HTR-8/SVneo (cell line): ENCODE results near the gene CDH6.
A peak's percentile ranks its signal among the peaks of the same experiment; 100 is the strongest.

Experiments used
- DNase-seq: peaks from one replicate; pipeline ENCODE4 v3.0.0; 2011; ENCODE audit warnings: low spot score, mixed read lengths; ENCODE audit not compliant: insufficient read length
- FAIRE-seq: peaks from 2 replicates; lab custom pipeline; 2011; peaks lifted over from hg19 to GRCh38; lab: Jason Lieb, UNC

The CDH6 gene

DNA sequence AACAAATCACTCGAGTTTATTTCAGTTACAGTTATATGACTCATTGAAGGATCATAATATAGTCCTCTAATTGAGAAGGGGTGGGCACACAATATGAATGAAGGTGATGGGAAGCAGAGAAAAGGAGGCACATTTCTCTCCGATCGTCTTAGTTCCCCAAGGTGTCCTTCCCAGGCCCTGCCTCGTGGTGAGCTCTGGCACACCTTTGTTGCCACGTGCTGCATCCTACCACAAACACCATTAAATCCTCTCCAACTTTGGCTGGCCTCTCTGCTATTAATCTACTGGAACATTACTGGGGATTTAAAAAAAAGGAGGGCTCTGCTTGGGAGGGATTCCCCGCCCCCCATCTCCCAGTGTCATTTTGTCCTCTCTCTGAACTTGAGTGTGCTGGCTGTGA is 42.9 kb downstream of the CDH6 start:
- FAIRE-seq: peak; percentile 38

GRCh38 chr5:31237174-31237573 is 43.7 kb downstream of the CDH6 start:
- DNase-seq (no peak), FAIRE-seq (peak; percentile 69)

More for the DNA sequence above, 42.9 kb downstream of the CDH6 start:
- DNase-seq: no peak

DNA sequence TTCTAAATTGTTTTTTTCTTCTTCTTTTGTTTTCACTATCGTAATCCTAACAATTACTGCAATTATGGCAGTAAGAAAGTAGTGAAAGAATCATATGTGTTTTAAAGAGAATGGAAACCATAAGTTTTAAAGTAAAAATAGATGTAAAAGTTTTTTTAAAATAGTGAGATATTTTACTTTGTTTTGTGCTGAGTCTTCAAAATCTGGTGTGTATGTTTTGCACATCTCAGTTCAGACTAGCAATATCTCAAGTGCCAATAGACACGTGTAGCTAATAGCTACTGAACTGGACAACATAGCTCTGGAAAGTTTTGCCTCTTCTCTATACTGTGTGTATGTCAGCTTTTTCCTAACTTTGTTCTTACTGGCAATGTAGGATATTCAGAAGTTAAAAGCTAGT is 45.0 kb downstream of the CDH6 start:
- DNase-seq: no peak
- FAIRE-seq: peak; percentile 36

- FAIRE-seq (peak; percentile 28), DNase-seq (no peak)
Measured at GRCh38 chr5:31244921-31245320, 51.4 kb downstream of the CDH6 start.

GRCh38 chr5:31247381-31247780 is 53.9 kb downstream of the CDH6 start:
- DNase-seq (no peak), FAIRE-seq (no peak)

DNA sequence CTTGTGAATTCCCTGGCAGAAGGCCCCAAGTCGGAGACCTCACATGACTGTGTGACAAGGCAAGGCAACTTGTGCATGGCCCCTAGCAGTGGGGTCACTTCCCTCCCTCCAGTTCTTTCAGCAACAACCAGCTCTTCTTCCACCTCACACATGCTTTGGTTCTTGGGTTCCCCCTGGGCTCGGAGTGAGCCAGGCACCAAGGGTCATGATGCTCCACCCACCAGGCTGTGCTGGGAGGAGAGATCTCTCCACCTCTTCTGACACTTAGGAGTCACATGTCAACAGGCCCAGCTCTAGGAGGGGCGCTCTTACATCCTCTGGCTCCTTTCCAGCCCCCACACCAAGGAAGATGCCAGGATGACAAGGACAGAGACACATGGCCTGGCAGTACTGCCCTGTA is 56.7 kb downstream of the CDH6 start:
- no peak for FAIRE-seq

DNA sequence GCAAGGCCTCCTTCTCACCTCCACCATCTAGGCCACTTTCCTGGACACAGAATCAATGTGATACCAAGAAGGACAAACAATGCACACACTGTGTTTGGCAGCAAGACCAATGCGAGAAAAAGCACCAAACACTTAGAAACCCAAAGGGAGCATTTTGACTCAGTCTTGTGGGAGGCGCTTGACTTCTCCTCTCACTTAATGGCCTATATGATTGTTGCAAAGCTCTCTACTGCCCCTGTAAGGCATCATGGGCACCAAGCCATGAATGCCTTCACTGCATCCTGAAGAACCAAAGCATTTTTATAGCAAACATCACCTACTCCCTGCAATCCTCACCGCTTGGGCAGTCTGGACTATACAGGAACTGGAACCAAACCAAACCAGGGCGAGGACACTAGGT is 57.5 kb downstream of the CDH6 start:
- DNase-seq (no peak), FAIRE-seq (peak; percentile 90)

More for the DNA sequence above, 56.7 kb downstream of the CDH6 start:
- no peak for DNase-seq

DNA sequence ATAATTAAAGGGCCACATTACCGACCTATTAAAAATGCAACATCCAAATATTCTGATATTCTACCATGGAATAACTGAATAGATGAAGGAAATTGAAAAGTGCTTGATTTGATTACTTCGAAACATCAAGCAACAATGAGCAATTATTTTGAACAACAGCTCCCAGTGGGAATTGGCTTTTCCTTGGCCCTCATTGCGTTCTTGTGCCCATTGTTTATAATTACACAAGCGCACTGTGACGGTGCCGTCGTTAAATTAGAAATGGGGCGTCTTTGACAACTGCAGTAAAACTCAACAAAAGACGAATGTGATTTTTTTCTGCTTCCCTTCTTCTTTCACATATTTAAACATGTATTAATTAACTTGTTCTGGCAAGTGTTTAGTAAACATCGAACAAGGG is 61.6 kb downstream of the CDH6 start:
- FAIRE-seq: no peak
- no peak for DNase-seq

GRCh38 chr5:31268256-31268655 is 74.8 kb downstream of the CDH6 start:
- DNase-seq (no peak), FAIRE-seq (no peak)

DNA sequence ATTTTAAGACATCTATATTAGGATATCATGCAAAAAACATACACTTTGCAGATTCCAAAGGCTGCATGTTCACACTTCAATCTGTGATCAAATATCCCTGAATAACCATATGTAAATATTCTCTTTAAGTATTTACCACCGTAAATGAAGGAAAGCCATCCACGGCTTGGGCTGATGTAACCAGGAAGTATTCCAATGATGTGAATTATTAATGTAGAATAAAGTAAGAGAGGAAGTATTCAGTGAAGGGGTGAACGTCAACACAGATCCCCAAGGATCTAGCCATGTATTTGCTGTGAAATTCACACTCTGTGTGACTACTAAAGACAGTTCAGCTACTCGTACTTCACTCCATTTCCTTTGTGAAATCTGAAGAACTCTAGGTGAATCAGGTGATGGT is 75.2 kb downstream of the CDH6 start:
- DNase-seq (no peak), FAIRE-seq (no peak)

DNA sequence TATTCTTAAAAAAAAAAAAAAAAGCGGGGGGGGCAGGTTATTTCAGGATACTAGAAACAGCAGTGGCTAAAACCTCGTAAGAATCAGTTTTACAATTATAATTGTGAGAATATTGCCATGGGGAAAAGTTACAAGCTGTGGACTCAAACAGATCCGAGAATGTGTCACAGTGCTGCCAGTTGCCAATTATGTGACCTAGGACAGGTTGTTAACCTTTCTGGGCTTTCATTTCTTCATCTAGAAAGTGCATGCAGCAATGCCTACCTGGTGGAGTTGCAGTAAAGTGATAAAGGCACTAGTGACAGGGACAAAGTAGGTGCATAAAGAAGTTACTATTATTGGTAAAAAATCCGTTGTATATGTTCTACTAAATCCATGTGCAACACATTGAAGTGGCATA is 75.8 kb downstream of the CDH6 start:
- DNase-seq: no peak
- peak; percentile 9 for FAIRE-seq

- DNase-seq: peak; percentile 22
- no peak for FAIRE-seq
Measured at GRCh38 chr5:31270396-31270795, 76.9 kb downstream of the CDH6 start.

- no peak for DNase-seq
- no peak for FAIRE-seq
Measured at GRCh38 chr5:31271567-31271966, 78.1 kb downstream of the CDH6 start.

GRCh38 chr5:31273161-31273560 is 79.7 kb downstream of the CDH6 start:
- FAIRE-seq (no peak), DNase-seq (no peak)

DNA sequence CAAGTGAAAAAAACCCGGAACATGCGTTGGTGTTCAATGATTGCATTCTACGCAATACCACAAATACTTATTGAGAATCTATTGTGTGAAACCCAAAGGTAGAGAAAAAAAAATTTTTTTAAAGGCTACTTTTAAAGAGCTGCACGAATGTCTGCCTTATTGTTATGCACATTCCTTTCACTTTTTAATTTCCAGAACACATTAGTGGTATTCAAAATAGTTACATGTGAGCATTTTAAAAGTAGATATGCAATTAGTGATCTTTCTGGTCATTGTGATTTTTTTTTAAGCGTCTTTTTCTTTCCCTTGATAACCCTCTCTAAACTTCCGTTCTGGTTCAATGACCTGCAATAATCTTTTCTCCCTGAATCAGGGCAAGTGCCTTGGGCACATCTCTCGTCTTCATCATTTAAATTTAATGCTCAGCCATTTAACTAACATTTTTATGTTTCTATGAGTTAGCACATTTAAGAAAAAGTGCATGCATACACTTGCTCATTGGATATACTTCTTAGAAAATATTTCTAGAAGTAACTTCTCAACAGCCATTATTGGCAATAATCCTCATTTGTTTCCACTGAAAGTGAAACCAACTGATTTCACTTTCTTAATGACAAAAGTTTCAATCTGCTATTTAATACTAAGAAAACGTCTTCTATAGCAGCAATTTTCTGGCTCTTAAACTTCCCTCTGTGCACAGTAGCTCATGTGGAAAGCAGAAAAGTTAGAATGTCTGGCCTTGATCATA is 80.3 kb downstream of the CDH6 start:
- no peak for FAIRE-seq
- DNase-seq: no peak

GRCh38 chr5:31280210-31280609 is 86.7 kb downstream of the CDH6 start:
- DNase-seq: no peak
- FAIRE-seq: no peak

DNA sequence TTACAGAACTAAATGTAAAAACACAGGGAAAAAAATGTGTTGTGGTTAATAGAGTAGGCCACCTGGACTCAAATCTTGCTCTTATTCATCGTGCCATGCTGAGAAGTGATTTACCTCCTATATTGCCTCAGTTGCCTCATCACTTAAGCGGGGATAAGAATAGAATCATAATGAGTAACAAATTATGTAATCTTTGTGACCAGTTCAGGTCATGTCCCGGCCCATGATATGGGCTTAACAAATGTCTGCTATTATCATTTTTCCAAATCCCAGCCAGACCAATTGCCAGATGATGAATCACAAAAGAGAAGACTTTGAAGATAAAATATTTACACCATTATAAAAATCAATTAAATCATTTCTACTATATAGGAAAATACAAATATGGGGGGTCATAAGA is 89.8 kb downstream of the CDH6 start:
- FAIRE-seq: peak; percentile 59

GRCh38 chr5:31285025-31285424 is 91.5 kb downstream of the CDH6 start:
- DNase-seq: no peak
- FAIRE-seq: peak; percentile 9

More for the DNA sequence above, 89.8 kb downstream of the CDH6 start:
- no peak for DNase-seq

GRCh38 chr5:31287985-31288384 is 94.5 kb downstream of the CDH6 start:
- FAIRE-seq: peak; percentile 4
- no peak for DNase-seq

GRCh38 chr5:31289429-31289828 is 95.9 kb downstream of the CDH6 start:
- peak; percentile 66 for FAIRE-seq

DNA sequence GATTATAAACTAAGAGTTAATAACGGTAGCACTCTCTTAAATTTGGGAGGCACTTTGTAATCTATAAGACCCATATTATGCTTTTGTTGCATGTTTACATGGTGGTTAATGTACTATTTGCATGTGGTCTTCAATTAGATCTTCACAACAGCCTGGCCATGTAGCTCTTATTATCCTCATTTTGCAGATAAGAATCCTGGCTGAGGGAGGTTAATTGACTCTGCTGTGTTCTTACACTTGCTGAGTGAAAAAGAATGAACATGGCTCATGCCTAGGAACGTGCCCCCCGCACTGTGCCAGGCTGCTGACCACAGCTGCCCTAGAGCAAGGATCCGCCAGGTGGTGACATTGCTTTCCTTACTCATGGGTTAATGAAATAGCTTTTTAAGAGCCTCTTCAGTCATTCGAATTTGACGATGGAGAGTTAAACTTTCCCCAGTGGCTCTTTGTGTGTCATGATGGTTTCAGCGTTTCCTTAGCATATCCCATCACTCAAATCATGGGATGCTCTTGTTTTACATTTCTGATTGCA is 97.9 kb downstream of the CDH6 start:
- DNase-seq (no peak), FAIRE-seq (peak; percentile 48)

More at GRCh38 chr5:31289429-31289828, 95.9 kb downstream of the CDH6 start:
- DNase-seq: no peak

GRCh38 chr5:31300501-31300900 is 107.0 kb downstream of the CDH6 start:
- no peak for DNase-seq
- FAIRE-seq: no peak
